HG03108 (cell line): Measurements from ENCODE around the gene CCNYL1.
A peak's percentile ranks its signal among the peaks of the same experiment; 100 is the strongest.

Experiments used
- ATAC-seq: cut with Tn5 transposase; IDR thresholded peaks from one replicate; pipeline ENCODE4 v1.9.1; 2021; ENCODE audit warnings: moderate library complexity; ENCODE audit not compliant: unreplicated experiment

CCNYL1 gene

DNA sequence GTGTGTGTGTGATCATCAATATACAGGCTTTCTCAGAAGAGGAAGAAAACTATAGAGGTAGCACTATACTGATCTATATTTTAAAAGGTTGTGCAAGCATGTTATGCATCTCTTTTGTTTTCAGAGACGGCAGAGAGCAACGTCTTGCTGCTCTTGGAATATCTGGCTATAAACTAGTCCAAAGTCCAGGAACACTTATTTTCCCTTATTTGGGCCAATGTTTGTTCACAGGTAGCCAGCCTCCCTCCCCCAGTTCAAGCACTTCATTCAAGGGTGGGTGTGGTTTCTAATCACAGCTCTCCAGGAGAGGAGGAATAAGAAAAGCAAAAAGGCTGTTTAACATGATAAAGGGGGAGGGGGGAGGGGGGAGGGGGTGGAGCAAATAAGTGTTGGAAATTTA is 54.1 kb downstream of the CCNYL1 start:
- no peak for ATAC-seq

DNA sequence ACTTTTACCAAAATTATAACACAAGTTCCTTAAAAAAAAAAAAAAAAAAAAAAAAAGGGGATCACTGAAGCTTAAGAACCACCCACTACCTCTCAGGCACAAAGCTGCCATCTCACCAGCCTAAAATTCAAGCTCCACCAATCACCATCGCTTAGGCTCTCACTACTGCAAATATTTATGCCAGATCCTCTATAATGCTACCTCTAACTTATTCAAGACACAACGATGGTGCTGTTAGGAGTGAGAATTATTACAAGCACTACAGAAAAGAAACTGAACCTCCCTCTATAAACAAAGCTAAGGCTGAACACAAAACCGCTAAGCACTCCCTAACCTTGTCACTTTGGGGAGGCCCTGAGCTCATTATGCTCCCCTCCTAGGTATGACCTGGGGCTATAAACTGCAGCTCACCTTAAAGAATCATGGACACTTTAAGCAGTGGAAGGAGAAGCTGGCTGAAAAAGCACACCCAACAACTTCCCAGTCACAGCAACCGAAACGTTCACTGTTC is 54.7 kb downstream of the CCNYL1 start:
- no peak for ATAC-seq

DNA sequence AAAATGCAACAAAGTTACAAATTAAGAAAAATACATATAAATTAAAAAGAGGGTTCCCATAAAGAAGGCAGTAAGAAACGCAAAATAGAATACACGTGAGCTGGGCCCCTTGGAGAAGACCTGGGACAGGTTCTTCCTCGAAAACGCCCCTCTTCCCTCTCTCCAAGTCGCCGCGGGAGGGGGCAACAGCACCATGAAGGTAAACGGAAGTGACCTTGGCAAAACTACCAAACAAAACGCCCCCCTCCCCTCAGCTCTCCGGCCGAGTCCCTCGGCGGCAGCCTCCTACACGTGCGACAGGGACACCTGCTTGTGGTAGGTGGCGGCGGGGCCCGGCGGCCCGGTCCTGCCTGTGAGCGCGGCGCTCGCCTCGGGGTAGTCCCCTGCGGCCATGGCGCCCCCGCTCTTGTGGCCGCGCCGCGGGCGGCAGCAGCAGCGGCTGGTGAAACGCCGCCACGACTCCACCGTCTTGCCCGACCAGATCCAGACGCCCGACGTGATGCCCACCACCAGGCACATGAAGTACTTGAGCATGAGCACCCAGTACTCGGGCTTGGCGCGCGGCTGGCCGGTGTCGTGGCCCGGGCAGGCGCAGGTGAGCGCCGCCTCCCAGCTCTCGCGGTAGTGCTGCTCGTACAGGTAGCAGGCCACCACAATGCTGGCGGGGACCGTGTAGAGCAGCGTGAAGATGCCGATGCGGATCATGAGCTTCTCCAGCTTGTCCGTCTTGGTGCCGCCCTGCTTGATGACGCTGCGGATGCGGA is 55.4 kb downstream of the CCNYL1 start:
- ATAC-seq = no peak

DNA sequence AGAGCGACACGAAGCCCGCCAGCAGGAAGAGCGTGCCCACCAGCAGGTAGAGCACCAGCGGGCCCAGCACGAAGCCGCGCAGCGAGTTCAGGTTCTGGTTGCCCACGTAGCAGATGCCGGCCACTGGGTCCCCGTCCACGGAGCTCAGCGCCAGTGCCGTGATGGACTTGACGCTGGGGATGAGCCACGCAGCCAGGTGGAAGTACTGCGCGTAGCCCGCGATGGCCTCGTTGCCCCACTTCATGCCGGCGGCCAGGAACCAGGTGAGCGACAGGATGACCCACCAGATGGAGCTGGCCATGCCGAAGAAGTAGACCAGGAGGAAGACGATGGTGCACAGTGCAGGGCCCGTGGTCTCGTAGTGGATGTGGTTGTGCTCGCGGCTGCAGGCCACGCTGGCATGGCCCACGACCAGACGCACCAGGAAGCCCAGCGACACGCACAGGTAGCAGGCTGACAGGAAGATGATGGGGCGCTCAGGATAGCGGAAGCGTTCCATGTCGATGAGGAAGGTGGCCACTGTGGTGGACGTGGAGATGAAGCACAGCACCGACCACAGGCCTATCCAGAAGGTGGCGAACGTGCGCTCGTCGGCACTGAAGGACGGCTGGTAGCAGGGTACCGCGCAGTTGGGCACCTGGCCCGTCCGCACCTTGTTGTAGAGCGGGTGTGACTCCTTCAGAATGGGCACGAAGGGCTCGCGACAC is 56.2 kb downstream of the CCNYL1 start:
- no peak for ATAC-seq

DNA sequence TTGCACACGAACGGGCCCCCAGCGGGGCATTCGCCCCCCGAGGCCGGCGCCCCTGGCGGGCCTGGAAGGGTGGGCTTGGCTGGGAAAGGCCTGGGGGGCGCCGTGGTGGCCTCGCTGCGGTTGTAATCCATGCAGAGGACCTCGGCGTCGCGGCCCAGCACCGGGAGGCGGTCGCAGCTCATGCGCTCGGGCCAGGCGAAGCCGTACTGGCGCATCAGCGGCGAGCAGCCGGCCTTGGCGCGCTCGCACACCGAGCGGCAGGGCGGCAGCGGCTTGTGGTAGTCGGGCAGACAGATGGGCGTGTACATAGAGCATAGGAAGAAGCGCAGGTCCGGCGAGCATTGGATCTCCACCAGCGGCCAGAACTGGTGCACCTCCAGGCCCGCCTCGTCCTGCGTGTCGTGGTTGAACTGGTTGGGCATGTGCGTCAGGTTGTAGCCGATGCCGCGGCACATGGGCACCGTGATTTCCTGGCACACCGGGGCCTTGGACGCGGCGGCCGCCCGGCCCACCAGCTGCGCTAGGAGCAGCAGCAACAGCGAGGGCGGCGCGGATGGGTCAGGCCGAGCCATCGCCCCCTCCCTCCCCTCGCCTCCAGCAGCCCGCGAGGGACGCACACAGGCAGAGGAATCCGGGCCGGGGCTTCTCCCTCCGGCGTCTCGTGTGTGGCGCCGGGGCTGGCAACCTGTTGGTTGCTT is 56.9 kb downstream of the CCNYL1 start:
- ATAC-seq = no peak

DNA sequence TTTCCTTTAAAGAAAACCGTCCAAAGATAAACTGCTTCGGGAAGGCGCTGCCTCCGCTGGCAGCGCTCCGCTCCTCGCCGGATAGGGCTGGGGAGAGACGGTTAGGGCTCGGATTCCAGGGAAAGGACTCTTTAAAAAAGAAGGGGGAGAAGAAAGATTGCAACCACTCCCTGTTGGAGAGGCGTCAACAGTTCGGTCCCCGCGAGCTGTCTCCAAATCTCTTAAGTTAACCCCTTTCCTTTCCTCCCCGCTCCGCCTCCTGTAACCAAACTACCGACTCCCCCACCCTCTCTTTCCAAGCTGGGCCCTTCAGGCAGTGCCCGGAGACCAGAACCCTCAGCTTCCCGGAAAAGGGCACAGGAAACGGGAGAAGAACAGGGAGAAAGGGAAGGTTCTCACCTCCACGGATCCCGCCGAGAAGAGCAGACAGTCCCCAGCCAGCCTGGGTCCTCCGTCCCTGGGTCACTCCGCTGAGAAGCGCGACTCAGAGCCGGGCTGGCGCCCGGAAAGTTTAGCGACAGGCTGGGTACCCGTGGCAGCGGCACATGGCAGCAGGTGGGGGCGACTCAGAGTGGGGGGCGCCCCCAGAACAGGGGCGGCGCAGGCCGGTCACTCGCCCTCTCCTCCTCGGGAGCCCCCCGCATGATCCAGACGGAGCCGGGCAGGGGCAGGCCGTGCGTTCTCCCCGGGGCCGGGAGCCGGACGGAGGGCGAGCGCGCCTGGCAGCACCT is 57.6 kb downstream of the CCNYL1 start:
- peak; percentile 1 for ATAC-seq

DNA sequence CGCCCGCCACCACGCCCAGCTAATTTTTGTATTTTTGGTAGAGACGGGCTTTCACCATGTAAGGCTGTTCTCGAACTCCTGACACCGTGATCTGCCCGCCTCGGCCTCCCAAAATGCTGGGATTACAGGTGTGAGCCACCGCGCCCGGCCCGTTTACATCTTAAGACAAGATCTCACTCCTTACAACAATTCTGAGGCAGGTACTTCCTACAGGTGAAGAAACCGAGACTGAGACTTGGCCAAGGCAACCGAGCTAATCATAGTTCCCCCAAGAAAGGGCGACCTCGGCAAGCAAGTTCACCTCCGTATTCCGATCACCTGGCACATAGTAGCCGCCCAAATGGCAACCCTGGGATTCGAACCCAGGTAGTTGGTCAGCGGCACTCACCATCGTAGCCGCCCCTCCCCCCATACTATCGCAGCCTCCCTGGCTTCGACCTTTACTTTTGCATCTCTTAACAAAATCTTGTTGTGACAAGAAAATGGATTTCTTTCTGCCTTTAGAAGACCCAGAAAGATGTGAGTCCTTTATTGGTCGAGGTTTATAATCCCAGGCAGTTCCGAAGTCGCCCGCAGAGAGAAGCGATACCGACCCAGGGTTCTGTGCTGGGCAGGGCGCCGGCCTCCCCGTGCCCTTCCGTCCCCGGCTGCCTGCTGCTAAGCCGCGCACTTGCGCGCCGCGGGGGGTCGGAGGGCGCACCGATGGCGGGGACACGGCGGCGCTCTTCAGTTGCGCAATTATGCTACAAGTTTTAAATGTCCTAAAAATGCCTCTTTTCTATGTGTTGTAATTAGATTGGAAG is 59.4 kb downstream of the CCNYL1 start:
- no peak for ATAC-seq

DNA sequence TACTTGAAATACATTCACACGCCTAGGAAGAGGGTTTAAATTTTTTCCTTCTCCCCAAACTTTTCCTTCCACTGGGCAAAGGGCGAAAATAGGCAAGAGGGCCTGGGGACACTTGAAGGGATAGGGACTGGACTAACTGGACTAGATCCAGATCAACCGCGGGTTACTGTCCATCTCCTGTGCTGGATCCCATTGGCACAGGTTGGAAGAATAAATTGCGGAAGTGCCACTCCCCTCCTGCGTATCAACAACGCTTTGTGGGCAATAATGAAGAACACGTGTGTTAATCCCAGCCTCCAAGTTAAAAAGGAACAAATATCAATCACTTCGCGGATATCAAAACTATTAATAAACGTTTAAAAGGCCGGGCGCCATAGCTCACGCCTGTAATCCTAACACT is 60.0 kb downstream of the CCNYL1 start:
- ATAC-seq = no peak

DNA sequence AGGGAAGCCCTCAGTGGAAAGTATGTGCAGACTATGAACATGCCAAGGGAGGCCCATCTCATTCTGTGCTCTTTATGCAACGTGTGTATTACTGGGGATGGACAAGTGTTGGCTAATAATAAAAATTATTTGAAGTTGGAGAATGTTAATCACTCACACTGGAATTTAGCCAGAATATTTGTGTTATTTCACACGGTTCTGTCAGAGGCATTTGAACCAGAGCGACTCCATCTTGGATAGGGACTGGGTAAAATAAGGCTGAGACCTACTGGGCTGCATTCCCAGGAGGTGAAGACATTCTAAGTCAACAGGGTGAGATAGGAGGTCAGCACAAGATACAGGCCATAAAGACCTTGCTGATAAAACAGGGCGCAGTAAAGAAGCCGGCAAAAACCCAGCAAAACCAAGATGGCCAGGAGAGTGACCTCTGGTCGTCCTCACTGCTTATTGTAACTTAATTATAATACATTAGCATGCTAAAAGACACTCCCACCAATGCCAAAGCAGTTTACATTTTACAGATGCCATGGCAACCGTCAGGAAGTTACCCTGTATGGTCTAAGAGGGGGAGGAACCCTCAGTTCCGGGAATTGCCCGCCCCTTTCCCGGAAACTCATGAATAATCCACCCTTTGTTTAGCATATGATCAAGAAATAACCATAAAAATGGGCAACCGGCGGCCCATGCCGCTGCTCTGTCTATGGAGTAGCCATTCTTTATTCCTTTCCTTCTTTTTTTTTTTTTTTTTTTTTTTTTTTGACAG is 60.8 kb downstream of the CCNYL1 start:
- ATAC-seq = no peak

DNA sequence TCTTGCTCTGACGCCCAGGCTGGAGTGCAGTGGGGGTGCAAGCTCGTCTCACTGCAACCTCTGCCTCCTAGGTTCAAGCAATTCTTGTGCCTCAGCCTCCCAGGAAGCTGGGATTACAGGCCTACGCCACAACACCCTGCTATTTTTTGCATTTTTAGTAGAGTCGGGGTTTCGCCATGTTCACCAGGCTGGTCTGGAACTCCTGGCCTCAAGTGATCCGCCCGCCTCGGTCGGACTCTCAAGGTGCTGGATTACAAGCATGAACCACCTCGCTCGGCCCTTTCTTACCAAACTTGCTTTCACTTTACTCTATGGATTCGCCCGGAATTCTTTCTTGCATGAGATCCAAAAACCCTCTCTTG is 61.4 kb downstream of the CCNYL1 start:
- ATAC-seq = no peak

DNA sequence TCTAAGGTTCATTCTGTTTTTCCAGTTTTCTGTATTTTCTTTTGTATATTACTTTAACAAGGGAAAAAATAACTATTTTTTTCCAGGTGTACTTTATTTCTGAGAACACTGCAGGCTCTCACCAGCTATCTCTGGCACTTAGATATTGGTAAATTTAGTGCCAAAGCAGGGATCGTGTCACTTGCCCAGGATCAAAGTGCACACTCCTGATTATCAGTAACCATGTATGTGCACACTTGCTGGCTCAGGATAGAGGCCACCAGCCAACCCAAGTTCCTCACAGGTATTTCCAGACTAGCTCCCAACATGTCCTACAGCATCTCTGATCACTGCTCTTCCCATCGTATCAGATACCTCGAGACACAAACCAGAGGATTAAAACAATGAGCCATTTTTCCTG is 64.0 kb downstream of the CCNYL1 start:
- ATAC-seq = no peak

DNA sequence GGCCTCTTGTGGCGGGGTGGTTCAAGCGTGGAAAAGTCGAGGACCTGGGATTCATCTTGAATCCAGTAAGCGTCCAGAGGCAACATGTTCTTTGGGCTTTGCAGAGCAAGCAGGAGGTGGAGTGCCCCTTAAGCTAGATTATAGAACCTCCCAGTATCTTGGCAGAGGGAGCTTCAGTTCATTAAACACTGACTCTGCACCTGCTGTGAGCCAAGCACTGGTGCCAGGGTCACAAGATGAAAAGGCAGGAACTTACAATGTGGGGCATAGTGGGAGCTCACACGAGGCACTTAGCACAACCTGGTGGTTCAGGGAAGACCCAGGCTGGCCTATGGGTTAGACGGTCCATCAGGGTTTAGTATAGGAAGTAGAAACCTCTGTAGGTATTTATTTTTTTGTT is 65.7 kb downstream of the CCNYL1 start:
- no peak for ATAC-seq

DNA sequence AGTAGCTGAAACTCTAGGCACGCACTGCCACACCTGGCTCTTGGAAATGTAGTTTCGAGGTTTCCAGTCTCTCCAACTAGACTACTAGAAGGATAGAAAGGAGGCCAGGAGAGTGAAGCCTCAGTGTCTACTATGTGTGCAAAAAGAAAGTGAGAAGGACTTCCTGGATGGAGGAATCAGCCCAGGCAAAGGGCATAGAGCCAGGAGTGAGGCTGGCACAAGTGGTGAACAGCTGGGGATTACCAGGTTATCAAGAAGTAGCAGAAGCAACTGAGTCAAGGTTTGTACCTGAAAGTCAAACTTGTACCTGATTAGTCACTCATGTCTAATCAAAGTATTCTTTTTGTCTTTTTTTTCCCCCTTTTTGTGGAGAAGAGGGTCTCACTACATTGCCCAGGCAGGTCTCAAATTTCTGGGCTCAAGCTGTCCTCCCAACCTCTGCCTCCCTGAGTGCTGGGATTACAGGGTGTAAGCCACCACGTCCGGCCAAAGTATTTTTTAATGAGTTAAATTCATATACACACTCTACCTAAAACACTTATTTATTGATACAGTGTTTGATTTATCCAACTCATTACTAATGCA is 67.0 kb downstream of the CCNYL1 start:
- no peak for ATAC-seq

DNA sequence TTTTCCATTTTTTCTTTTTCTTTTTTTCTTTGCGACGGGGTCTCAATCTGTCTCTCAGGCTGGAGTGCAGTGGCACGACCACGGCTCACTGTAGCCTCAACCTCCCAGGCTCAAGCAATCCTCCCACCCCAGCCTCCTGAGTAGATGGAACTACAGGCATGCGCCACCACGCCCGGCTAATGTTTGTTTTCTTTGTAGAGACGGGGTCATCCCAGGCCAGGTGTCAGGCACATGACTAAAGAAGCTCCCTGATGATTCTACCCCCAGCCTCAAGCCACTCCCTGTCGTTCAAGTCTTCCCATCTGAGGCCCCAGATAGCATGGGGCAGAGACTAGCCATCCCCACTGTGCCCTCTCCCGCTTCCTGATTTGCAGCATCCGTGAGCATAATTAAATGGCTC is 68.1 kb downstream of the CCNYL1 start:
- ATAC-seq = no peak

DNA sequence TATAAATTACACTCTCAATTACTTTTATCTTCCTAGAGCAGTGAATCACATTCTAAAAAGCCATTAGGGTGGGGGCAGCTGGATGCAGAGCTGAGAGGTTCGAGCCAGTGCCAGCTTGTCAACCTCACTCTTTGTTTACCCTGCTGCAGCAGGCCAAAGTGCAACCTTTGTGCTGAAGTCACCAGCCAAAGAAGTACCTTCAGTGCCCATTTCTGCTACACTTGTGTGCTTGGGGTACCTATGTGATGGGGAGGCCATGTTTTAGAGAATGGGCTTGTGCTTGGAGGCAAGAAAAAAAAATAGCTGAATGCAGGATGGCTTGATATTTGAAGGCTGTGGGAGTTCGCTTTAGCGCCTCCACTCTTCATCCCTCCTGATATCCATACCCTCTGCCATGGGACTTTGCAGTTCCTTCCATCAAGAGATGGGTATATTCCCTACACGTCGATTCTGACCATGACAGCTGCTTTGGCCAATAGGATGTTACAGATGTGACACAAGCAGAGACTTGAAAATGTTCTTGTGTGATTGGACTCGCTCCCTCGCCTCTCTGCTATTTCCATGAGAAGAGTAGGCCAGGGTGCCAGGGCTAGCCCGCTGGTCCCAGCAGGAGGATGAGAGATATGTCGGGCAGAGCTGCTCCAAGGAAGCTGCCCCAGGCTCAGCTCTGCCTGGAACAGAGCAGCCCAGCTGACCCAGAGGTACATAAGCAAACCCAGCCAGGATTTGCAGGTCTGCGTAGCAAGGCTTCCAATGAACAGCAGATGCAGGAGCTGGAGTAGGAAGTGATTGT is 71.0 kb downstream of the CCNYL1 start:
- no peak for ATAC-seq

DNA sequence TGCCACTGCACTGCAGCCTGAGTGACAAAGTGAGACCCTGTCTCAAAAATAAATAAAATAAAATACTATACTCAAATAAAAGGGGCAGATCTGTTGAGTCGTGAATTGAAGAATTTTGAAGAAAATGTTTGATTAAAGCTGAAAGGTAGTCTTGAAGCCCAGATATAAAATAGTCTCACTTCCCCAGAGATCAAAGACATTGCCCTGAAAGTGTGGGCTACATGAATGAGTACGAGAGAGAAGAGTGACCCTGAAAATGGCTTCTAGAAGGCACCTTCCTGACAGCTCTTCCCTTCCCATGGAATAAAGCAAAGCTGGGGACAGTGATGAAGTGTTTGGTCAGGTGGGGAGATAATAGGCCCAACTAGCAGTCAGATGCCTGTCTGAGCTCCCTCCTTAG is 72.1 kb downstream of the CCNYL1 start:
- ATAC-seq = no peak

DNA sequence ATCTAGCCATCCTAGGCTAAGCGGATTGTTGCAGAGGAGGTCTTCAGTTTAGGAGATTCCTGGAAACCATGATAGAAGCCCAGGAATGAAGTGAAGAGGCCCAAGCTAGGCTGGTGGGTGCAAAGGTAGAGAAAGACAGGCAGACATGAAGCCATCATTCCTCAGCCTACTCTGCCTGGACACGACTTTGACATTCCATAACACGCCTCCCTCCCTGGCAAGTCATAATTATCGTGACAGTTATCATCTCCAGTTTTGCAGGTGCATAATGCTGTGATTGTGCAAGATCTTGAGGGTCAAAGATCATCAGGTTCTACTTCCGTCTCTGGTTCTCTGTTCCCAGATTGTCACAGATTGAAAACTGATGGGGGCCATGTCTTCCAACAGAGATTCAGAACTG is 73.5 kb downstream of the CCNYL1 start:
- no peak for ATAC-seq

DNA sequence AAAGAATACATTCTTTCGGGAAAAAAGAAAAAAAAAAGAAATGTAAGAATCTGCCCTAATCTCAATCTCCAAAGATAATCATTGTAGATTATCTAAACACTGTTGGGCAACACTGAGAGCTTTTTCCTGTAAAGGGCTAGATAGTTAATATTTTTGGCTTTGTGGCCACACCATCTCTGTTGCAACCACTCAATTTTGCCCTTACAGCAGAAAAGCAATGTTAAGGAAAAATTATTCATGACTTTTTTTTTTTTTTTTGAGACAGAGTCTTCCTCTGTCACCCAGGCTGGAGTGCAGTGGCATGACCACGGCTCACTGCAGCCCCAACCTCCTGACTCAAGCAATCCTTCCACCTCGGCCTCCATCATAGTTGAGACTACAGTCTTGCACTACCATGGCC is 75.6 kb downstream of the CCNYL1 start:
- ATAC-seq = no peak

DNA sequence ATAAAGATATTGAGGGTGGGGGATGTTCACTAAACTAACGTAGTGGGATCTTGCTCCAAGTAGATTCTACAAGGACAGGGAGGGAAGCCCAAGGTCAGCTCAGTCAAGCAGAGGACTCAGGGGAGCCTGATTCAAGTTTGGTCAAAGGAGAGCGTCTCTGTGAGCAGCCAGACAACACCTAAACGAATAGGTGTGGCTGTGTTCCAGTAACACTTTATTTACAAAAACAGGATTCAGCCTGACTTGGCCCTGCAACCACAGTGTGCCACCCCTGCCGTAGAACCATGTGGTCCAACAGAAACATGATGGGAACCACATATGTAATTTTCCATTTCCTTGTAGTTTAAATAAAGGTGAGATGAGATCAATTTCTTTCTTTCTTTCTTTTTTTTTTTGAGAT is 76.4 kb downstream of the CCNYL1 start:
- no peak for ATAC-seq
